GM10248 (cell line): ENCODE measurements around the gene PTH2R.
"Not testable (repeated sequence)": the region's sequence is repeated elsewhere in the genome, so short reads cannot be mapped to it uniquely, and the experiment has no call there.

Source experiments
- CTCF ChIA-PET: fragments of 300-600 bp; sonication (Branson Sonifier 250); formaldehyde crosslinking; extraction: SDS; loops from one replicate; lab custom pipeline; 2021; ENCODE audit warnings: antibody characterized with exemption; lab: Yijun Ruan, JAX
- POLR2A ChIA-PET: fragments of 350-650 bp; sonication (Branson Sonifier 250); formaldehyde crosslinking; extraction: SDS; loops from one replicate; lab custom pipeline; 2020; ENCODE audit warnings: antibody characterized with exemption; lab: Yijun Ruan, JAX
- DNase-seq: peaks from one replicate; pipeline ENCODE4 v3.0.0; 2012; ENCODE audit errors: extremely low spot score
- TF ChIP-seq, protein P1 (sequence below): IDR thresholded peaks from 2 replicates; pipeline ENCODE4 v1.5.1; 2012; ENCODE audit warnings: mild to moderate bottlenecking, low read depth; ENCODE audit errors: extremely low read depth, missing control alignments, control extremely low read depth

PTH2R gene

DNA sequence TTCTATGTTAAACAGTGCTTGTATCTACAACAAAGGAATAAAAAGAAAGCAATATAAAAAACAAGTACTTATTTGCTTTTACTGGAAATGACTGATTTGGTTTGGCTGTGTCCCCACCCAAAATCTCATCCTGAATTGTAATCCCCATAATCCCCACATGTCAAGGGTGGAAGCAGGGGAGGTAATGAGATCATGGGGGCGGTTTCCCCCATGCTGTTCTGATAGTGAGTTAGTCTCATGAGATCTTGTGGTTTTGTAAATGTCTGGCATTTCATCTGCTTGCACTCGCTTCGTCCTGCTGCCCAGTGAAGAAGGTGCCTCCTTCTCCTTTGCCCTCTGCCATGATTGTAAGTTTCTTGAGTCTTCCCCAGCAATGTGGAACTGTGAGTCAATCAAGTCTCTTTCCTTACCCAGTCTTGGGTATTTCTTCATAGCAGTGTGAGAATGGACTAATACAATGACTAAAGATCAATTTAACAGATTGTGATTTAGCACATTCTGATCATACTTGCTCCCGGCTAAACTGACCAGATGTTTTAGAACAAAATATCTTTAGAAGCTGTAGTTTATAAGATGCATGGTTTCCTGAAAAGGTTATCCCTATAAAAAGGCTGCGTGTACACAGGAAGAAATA lies 19.9 kb downstream of the PTH2R start:
- TF ChIP-seq, protein P1, sequence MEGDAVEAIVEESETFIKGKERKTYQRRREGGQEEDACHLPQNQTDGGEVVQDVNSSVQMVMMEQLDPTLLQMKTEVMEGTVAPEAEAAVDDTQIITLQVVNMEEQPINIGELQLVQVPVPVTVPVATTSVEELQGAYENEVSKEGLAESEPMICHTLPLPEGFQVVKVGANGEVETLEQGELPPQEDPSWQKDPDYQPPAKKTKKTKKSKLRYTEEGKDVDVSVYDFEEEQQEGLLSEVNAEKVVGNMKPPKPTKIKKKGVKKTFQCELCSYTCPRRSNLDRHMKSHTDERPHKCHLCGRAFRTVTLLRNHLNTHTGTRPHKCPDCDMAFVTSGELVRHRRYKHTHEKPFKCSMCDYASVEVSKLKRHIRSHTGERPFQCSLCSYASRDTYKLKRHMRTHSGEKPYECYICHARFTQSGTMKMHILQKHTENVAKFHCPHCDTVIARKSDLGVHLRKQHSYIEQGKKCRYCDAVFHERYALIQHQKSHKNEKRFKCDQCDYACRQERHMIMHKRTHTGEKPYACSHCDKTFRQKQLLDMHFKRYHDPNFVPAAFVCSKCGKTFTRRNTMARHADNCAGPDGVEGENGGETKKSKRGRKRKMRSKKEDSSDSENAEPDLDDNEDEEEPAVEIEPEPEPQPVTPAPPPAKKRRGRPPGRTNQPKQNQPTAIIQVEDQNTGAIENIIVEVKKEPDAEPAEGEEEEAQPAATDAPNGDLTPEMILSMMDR, result no peak
- CTCF ChIA-PET, result interaction anchor here (0.7 to 1.5 kb wide), 4 partner anchors 9 to 26 kb away, joined by 3 to 6 read pairs (median 3); no protein-coding TSS in a partner anchor
- DNase-seq, result no peak
- POLR2A ChIA-PET, result no interaction called here

DNA sequence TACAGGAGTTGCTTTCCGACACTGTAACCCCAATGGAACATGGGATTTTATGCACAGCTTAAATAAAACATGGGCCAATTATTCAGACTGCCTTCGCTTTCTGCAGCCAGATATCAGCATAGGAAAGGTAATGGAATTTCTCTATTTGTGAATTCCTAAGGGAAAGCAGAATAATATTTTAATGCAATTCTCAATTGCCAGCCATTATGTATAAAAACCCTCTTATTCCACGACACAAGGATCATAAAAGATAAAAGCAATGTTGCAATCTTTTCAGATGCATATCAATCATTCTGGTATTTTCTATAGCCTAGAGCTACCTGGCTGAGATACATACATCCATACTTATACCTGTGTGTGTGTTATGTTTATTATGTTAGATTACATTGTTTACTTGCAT lies 31.2 kb downstream of the PTH2R start:
- POLR2A ChIA-PET, result no interaction called here
- DNase-seq, result no peak
- TF ChIP-seq, protein P1, result no peak
- CTCF ChIA-PET, result no interaction called here

DNA sequence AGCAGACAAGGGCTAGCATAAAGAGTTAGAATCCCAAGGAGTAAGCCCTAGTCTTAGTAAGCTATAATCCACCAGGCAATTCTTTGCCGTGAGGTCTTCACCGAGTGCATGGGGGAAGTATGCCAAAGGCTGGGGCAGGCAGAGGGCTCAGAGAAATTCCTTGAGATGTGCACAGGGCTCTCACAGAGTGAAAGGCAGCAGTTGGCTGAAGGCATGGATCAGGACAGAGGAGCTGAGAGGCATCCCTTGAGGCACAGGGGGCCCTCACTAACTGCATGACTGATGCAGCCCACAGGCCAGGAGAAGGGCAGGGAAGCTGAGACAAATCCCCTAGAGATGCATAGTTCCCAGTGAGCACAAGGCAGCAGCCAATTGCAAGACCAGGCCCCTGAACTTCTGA lies 34.1 kb downstream of the PTH2R start:
- TF ChIP-seq, protein P1, result no peak
- DNase-seq, result no peak
- ChIA-PET POLR2A (no interaction called here), CTCF (no interaction called here)

DNA sequence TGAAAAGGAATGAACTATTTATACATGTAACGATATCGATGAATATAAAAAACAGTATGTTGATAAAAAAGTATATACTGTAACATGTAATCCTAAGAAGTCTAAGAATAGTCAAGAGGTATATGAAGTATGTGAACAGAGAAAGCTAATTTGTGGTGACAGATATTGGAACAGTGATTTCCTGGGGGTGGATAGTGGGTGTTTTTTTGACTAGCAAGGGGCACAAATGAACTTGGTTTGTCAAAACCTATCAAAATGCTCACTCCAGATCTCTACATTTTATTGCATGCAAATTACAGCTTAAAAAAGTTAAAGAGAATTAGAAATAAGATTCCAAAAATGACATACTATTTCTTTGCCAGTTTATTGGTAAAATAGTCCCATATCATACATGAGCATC lies 35.4 kb downstream of the PTH2R start:
- CTCF ChIA-PET, result no interaction called here
- POLR2A ChIA-PET, result no interaction called here

DNA sequence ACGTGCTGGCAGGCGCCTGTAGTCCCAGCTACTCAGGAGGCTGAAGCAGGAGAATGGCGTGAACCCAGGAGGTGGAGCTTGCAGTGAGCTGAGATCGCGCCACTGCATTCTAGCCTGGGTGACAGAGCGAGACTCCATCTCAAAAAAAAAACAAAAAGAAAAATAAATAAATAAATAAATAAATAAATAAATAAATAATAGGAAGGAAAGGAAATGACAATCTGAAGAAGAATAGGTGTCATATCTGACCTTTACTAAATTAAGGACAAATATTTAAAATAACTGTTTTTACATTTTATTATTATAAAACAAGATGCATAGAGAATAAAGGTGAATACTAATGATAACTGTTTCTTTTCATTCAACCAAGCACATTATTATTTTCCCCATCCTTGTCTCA lies 40.9 kb downstream of the PTH2R start:
- DNase-seq, POLR2A ChIA-PET, CTCF ChIA-PET: not testable (repeated sequence)

More for the DNA sequence above, 35.4 kb downstream of the PTH2R start:
- DNase-seq, result no peak
- TF ChIP-seq, protein P1, result no peak

DNA sequence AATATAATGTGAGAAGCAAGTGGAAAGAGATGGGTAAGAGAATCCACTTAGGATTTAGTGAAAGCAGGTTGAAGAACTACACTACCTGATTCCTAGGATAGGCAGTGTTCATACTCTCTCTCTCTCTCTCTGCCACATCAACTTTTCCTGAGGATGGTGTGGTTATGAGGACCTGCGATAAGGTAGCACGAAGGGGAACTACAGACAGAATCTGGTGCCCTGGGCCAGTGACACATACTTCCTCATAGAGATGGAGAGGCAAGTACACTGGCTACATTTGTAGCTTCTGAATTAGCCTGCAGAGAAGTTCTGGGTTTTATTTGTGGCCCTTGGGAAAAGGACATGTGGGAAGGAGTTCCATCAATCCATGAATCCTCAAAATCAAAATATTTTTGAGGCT lies 44.5 kb downstream of the PTH2R start:
- TF ChIP-seq, protein P1, result no peak
- CTCF ChIA-PET, result interaction anchor here (1.6 kb wide), 1 partner anchor 11 kb away, joined by 6 read pairs; no protein-coding TSS in a partner anchor
- POLR2A ChIA-PET, result no interaction called here
- DNase-seq, result no peak

DNA sequence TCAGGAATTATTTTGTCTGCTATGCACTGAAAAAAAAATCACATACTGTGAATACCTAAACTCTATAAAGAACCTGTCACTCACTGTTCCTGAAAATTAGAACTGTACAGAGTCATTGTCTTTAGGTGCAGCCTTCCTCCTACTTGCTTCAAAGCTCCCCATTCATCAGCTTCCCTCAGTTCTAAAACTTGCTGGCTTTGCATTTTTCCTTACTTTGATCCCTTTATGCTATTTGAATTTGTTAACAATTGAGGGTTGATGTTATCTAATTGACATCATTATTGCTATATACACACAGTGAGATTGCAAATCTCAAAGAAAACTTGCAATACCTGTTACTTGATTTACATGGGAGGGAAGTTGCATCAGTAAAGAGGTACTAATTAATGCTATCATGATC lies 48.3 kb downstream of the PTH2R start:
- TF ChIP-seq, protein P1, result no peak
- CTCF ChIA-PET, result interaction anchor here (1.1 kb wide), 1 partner anchor 13 kb away, joined by 3 read pairs; no protein-coding TSS in a partner anchor
- POLR2A ChIA-PET, result no interaction called here
- no peak for DNase-seq
